Pancreas (tissue), 10 donors: ENCODE data around the gene ABCC8. TPM values are rescaled to one million over a fixed set of nuclear protein-coding genes. Genes with fewer than 3 reads are reported as not detected.

Experiments
- ATAC-seq, 4 donors: fragments of 200-7000 bp; cut with Tn5 transposase; one replicate each; pipeline versions ENCODE4 v1.8.0 to v1.9.1; 2020; ENCODE audit warnings: mild to moderate bottlenecking in 4 of 4, moderate library complexity in 4 of 4
- DNase-seq, 6 donors: peaks; one replicate each; pipeline ENCODE4 v3.0.0-alpha.2; 2020
- FAIRE-seq: peaks from 2 replicates; lab custom pipeline; 2012; peaks lifted over from hg19 to GRCh38; lab: Jason Lieb, UNC
- H3K27ac ChIP-seq, 4 donors: fragments of 200-600 bp; sonication (generic); 1 replicate in 3 of 4; 2 replicates in 1 of 4; pipeline versions ENCODE4 v1.5.0 to v1.8.0; 2020
- H3K27me3 ChIP-seq, 4 donors: fragments of 200-600 bp; one replicate each; pipeline ENCODE4 v1.8.0; 2021
- H3K36me3 ChIP-seq, 3 donors: fragments of 200-600 bp; sonication (generic) in 1 of 3; one replicate each; pipeline versions ENCODE4 v1.5.0 to v1.8.0; 2020 to 2021
- H3K4me1 ChIP-seq, 3 donors: fragments of 200-600 bp; one replicate each; pipeline ENCODE4 v1.8.0; 2021
- H3K4me3 ChIP-seq, 4 donors: fragments of 200-600 bp; sonication (generic) in 2 of 4; one replicate each; pipeline versions ENCODE4 v1.5.0 to v1.8.0; 2020 to 2021
- H3K9me3 ChIP-seq, 4 donors: fragments of 200-600 bp; one replicate each; pipeline ENCODE4 v1.8.0; 2021
- WGBS, 2 donors: extraction: QIAGEN DNeasy Blood & Tissue Kit; methylation state at CpG; one replicate each; pipeline ENCODE4 v1.1.7; 2013; 5-methylcytosine and 5-hydroxymethylcytosine counted together
- intact Hi-C, 3 donors: fragments of 100-400 bp; cut with DNase I; formaldehyde crosslinking; loops; one replicate each; pipeline versions ENCODE4 v1.11.1 to v1.14.2; 2022
- polyA plus RNA-seq, 2 donors: library from polyadenylated mRNA; stranded (reverse); fragments of 200-250 nt; gene quantifications; one replicate each; pipeline ENCODE4 v1.2.3, GENCODE V29; 2013
- total RNA-seq, 6 donors: library from RNA; stranded (reverse); fragmentation: NEBNext Ultra II Directional in 4 of 6; extraction: Animal tissue kit (Norgen Biotek cat#: 25700) in 4 of 6; gene quantifications; one replicate each; pipeline versions ENCODE4 v1.2.1 to v1.2.4, GENCODE V29; 2021 to 2023
- TF ChIP-seq, protein P1 (sequence below), 4 donors: fragments of 200-600 bp; sonication (generic) in 3 of 4; IDR thresholded peaks; one replicate each; pipeline versions ENCODE4 v1.5.0 to v1.8.0; 2021; ENCODE audit warnings: antibody characterized with exemption in 4 of 4
- donor health status: healthy with polysubstance abuse.
- donor health status: DM: no; HTN: no; CAD: no; lungs with moderate emphysema.
- donor health status: DM: no; HTN: no; CAD: no.
- donor health status: control.
- donor health status: control.
- donor health status: Bipolar disorder and iron deficiency.
- donor health status: DM: yes; HTN: yes; CAD: no.
- donor health status: DM: no; HTN: no; CAD: no.
- donor health status: DM: no; HTN: no; CAD: no.
- donor health status: DM: yes; HTN: yes; CAD: no.

Gene ABCC8
- total and polyA plus RNA-seq, 8 donors: 14.9 to 917 (median 53.2) TPM

DNA sequence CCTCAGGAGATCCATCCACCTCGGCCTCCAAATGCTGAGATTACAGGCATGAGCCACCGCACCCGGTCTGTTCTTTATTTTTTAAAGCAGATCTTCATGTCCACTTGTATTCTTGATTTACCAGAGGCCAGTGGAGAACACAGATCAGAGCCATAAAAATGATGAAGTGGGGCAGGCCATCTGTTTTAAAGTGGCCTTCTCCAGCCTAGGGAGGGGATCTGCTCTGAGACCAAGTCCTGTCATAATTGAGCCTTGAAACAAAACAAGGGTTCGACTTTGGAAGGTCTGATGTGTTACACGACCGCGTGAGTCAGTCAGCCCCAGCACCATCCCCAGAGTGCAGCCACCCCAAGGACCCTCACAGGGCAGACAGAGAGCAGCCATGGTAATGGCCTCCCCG is 27.5 kb downstream of the ABCC8 start:
- H3K27ac ChIP-seq: no peak overlapping the region
- H3K4me1 ChIP-seq: no peaks in the 10 kb centered on the region
- FAIRE-seq: no peak
- TF ChIP-seq, protein P1, sequence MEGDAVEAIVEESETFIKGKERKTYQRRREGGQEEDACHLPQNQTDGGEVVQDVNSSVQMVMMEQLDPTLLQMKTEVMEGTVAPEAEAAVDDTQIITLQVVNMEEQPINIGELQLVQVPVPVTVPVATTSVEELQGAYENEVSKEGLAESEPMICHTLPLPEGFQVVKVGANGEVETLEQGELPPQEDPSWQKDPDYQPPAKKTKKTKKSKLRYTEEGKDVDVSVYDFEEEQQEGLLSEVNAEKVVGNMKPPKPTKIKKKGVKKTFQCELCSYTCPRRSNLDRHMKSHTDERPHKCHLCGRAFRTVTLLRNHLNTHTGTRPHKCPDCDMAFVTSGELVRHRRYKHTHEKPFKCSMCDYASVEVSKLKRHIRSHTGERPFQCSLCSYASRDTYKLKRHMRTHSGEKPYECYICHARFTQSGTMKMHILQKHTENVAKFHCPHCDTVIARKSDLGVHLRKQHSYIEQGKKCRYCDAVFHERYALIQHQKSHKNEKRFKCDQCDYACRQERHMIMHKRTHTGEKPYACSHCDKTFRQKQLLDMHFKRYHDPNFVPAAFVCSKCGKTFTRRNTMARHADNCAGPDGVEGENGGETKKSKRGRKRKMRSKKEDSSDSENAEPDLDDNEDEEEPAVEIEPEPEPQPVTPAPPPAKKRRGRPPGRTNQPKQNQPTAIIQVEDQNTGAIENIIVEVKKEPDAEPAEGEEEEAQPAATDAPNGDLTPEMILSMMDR (IDR thresholded peaks at IDR 0.05): no peak
- no peaks in the 10 kb centered on the region for H3K9me3 ChIP-seq
- WGBS, 2 donors: 84 to 87% methylated on average over 8 of the region's 8 CpGs
- intact Hi-C loops: no loop called here
- no peak overlapping the region for H3K4me3 ChIP-seq
- ATAC-seq: no peak
- DNase-seq: no peak
- H3K36me3 ChIP-seq: no peaks in the 10 kb centered on the region
- no peaks in the 10 kb centered on the region for H3K27me3 ChIP-seq

DNA sequence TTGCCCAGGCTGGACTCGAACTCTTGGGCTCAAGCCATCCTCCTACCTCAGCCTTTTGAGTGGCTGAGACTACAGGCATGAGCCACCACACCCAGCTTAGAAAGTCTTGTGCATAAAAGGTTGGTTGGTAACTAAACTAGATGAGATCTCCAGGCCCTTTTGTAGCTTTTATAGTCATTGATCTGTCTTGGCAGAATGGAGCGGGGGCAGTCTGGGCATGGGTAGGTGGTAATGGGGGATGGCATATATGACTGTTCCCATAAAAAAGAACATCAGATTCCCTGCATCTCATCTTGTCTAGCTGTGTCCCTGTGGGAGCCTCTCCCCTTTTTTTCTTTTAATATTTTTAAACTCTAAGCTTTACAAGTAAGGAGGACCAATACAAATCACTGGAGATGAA is 30.2 kb downstream of the ABCC8 start:
- Histone ChIP-seq H3K36me3 (no peaks in the 10 kb centered on the region), H3K9me3 (no peaks in the 10 kb centered on the region), H3K27me3 (no peaks in the 10 kb centered on the region), H3K4me3 (no peak overlapping the region), H3K27ac (no peak overlapping the region), H3K4me1 (no peaks in the 10 kb centered on the region)
- 83 to 89% methylated on average over 2 of the region's 2 CpGs for WGBS, 2 donors
- no peak for ATAC-seq
- TF ChIP-seq, protein P1 (IDR thresholded peaks at IDR 0.05): no peak
- FAIRE-seq: no peak
- DNase-seq: no peak
- intact Hi-C loops: no loop called here

DNA sequence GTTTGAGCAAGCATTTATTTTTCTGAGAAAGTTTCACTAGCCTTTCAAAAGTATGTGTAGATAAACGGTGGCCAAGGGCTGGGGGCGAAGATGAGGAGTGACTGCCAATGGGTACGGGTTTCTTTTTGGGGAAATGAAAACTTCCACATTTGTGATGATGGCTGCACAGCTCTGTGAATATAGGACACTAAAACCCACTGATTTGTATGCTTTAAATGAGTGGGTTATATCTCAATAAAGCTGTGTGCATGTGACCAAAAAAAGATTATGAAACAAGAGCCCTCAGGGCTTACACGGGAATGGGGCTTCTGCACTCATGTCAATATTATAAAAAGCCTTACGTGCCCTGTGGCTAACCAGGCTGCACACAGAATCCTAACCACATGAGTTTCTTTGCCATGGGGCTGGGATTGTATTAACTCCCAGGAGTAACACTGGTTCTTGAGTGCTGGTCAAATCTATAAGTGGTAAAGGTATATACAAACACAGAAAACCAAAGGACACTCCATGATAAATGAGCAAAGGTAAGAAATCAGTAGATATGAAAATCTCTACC is 31.3 kb downstream of the ABCC8 start:
- Histone ChIP-seq H3K27me3 (no peaks in the 10 kb centered on the region), H3K27ac (no peak overlapping the region), H3K9me3 (no peaks in the 10 kb centered on the region), H3K4me1 (no peaks in the 10 kb centered on the region), H3K36me3 (no peaks in the 10 kb centered on the region), H3K4me3 (no peak overlapping the region)
- WGBS, 2 donors: 75 to 77% methylated on average over 5 of the region's 5 CpGs
- TF ChIP-seq, protein P1 (IDR thresholded peaks at IDR 0.05): no peak
- DNase-seq (no peak), FAIRE-seq (no peak), ATAC-seq (no peak)
- intact Hi-C loops: no loop called here

DNA sequence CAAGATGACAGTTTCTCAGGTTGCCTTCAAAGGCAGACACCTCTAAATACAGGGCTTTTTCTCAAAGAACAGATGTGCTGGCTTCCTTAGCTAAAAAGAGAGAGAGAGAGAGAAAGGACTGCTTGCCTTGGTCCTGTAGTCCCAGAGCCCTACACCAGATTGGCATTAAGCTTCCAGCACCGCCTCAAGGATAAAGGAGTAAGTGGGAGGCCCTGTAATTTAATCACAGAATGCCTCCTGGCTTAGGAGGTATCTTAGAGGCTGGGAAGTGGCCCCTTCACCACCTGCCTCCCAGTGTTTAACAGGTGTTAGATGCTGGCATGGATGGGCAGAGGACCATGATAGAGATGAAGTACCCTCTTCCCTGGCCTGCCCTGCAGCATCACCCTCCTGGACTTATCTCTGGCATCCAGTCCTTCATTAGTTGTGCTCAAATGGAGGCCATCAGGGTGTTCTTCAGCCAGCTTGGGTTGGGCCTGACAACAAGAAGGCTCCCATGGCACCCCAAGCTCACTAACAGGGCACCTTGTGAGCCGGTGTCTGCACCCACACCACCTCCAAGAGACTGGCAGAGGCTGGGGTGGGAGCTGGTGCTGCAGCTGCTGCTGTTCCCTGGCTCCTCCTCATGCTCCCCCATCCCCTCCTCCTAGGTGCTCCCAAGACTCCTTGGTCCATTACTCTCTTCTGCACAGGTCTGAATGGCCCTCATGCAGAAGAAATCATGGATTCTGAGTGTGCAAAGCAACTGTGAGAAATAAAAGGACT is 32.5 kb downstream of the ABCC8 start:
- ATAC-seq (no peak), DNase-seq (no peak), FAIRE-seq (no peak)
- intact Hi-C loops: no loop called here
- WGBS, 2 donors: 85 to 88% methylated on average over 2 of the region's 2 CpGs
- Histone ChIP-seq H3K4me1 (no peaks in the 10 kb centered on the region), H3K36me3 (no peaks in the 10 kb centered on the region), H3K4me3 (no peak overlapping the region), H3K9me3 (no peaks in the 10 kb centered on the region), H3K27ac (no peak overlapping the region), H3K27me3 (no peaks in the 10 kb centered on the region)
- TF ChIP-seq, protein P1 (IDR thresholded peaks at IDR 0.05): no peak

DNA sequence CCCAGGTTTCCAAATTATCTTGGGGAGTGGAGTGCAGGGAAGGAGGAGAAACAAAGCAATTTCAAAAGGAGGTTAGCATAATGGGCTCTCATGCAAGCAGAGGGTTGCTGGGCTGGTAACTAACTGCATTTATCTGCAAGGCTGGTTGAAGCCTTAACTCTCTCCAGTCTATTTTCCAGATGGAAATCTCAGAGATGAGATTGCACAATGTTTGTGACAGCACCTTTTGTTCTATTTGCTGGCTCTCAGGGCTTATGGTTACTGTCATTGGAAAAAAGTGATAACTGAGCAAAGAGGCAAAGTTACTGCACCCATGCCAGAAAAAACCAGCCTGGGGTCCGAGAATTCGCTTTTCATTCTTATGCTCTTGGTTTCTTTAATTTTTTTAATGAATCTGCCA is 33.2 kb downstream of the ABCC8 start:
- 85 to 94% methylated on average over 2 of the region's 2 CpGs for WGBS, 2 donors
- FAIRE-seq (no peak), ATAC-seq (no peak)

More for the DNA sequence above, 33.2 kb downstream of the ABCC8 start:
- DNase-seq: no peak
- TF ChIP-seq, protein P1 (IDR thresholded peaks at IDR 0.05): no peak
- intact Hi-C loops: no loop called here
- no peaks in the 10 kb centered on the region for H3K36me3 ChIP-seq
- H3K27me3 ChIP-seq: no peaks in the 10 kb centered on the region
- H3K4me1 ChIP-seq: no peaks in the 10 kb centered on the region
- no peak overlapping the region for H3K27ac ChIP-seq
- H3K4me3 ChIP-seq: no peak overlapping the region
- H3K9me3 ChIP-seq: no peaks in the 10 kb centered on the region
